HepG2 (cell line): ENCODE data around the gene RNF17. TPM values are rescaled to one million over a fixed set of nuclear protein-coding genes. Genes with fewer than 3 reads are reported as not detected.

ENCODE experiments used
- BORCS8-MEF2B ChIP-seq: sonication (generic); formaldehyde crosslinking; IDR thresholded peaks from 2 replicates; pipeline ENCODE4 v1.8.0; 2022; ENCODE audit warnings: mild to moderate bottlenecking, missing genetic modification reagents
- BRCA1 ChIP-seq: sonication (generic); formaldehyde crosslinking; IDR thresholded peaks from 2 replicates; pipeline ENCODE4 v1.4.0; 2020; ENCODE audit warnings: missing genetic modification reagents
- GATAD1 ChIP-seq: IDR thresholded peaks from 2 replicates; pipeline ENCODE4 v1.6.1; 2016; ENCODE audit warnings: missing genetic modification reagents, missing compliant biosample characterization
- HBP1 ChIP-seq: IDR thresholded peaks from 2 replicates; pipeline ENCODE4 v1.6.1; 2016; ENCODE audit warnings: low read depth, control low read depth
- HNRNPLL ChIP-seq: fragments of 200-400 bp; formaldehyde crosslinking; IDR thresholded peaks from 2 replicates; pipeline ENCODE4 v1.6.1; 2017; ENCODE audit warnings: mild to moderate bottlenecking, low read depth, low read length; ENCODE audit not compliant: poor library complexity, severe bottlenecking
- ISL2 ChIP-seq: sonication (generic); formaldehyde crosslinking; IDR thresholded peaks from 2 replicates; pipeline ENCODE4 v1.5.0; 2020; ENCODE audit warnings: missing genetic modification reagents
- KDM5A ChIP-seq: fragments of 200-600 bp; sonication (generic); IDR thresholded peaks from 2 replicates; pipeline ENCODE4 v1.7.0; 2018; ENCODE audit warnings: antibody characterized with exemption, mild to moderate bottlenecking, low read length, borderline replicate concordance
- KMT2B ChIP-seq: IDR thresholded peaks from 2 replicates; pipeline ENCODE4 v1.6.1; 2016; ENCODE audit warnings: missing genetic modification reagents, missing compliant biosample characterization
- MIER3 ChIP-seq: IDR thresholded peaks from 2 replicates; pipeline ENCODE4 v1.6.1; 2016; ENCODE audit warnings: missing compliant biosample characterization, borderline replicate concordance
- MLX ChIP-seq: IDR thresholded peaks from 2 replicates; pipeline ENCODE4 v1.6.1; 2016
- NFYC ChIP-seq: IDR thresholded peaks from 2 replicates; pipeline ENCODE4 v1.6.1; 2016; ENCODE audit warnings: missing genetic modification reagents, missing compliant biosample characterization
- PRMT3 ChIP-seq: sonication (generic); formaldehyde crosslinking; IDR thresholded peaks from 2 replicates; pipeline ENCODE4 v1.8.1; 2022; ENCODE audit warnings: low read depth, mild to moderate bottlenecking, moderate library complexity, missing genetic modification reagents, borderline replicate concordance
- RNF2 ChIP-seq: fragments of 450-650 bp; conservative IDR thresholded peaks from 2 replicates; pipeline ENCODE4 v1.6.1; 2016; ENCODE audit warnings: low read depth
- SIN3A ChIP-seq: IDR thresholded peaks from 2 replicates; pipeline ENCODE4 v1.6.1; 2011; ENCODE audit warnings: low read depth, mild to moderate bottlenecking, control low read depth, low read length, borderline replicate concordance
- SUZ12 ChIP-seq: fragments of 150-350 bp; IDR thresholded peaks from 2 replicates; pipeline ENCODE4 v1.6.1; 2014; ENCODE audit warnings: low read depth, low read length
- TCF7L2 ChIP-seq: IDR thresholded peaks from 2 replicates; pipeline ENCODE4 v1.6.1; 2011; ENCODE audit warnings: mild to moderate bottlenecking, low read depth, low read length, moderate library complexity
- TMF1 ChIP-seq: sonication (generic); formaldehyde crosslinking; IDR thresholded peaks from 2 replicates; pipeline ENCODE4 v1.8.1; 2022; ENCODE audit warnings: low read depth, missing genetic modification reagents
- TP53 ChIP-seq: sonication (generic); formaldehyde crosslinking; conservative IDR thresholded peaks from 2 replicates; pipeline ENCODE4 v1.4.0; 2020; ENCODE audit warnings: missing genetic modification reagents
- ZEB1 ChIP-seq: IDR thresholded peaks from 2 replicates; pipeline ENCODE4 v1.6.1; 2012; ENCODE audit warnings: mild to moderate bottlenecking, low read depth, inconsistent platforms; ENCODE audit not compliant: insufficient replicate concordance
- ZNF124 ChIP-seq: sonication (generic); formaldehyde crosslinking; IDR thresholded peaks from 2 replicates; pipeline ENCODE4 v1.4.0; 2020; ENCODE audit warnings: missing genetic modification reagents
- ZNF33A ChIP-seq: sonication (generic); formaldehyde crosslinking; IDR thresholded peaks from 2 replicates; pipeline ENCODE4 v1.5.1; 2020; ENCODE audit warnings: missing genetic modification reagents, mild to moderate bottlenecking, moderate library complexity, borderline replicate concordance
- ZNF512B ChIP-seq: sonication (generic); formaldehyde crosslinking; IDR thresholded peaks from 2 replicates; pipeline ENCODE4 v1.5.1; 2020; ENCODE audit warnings: missing genetic modification reagents, mild to moderate bottlenecking, borderline replicate concordance
- ZNF549 ChIP-seq: sonication (generic); formaldehyde crosslinking; IDR thresholded peaks from 2 replicates; pipeline ENCODE4 v1.5.0; 2020; ENCODE audit warnings: missing genetic modification reagents
- ZNF619 ChIP-seq: sonication (generic); formaldehyde crosslinking; IDR thresholded peaks from 2 replicates; pipeline ENCODE4 v1.4.0; 2020; ENCODE audit warnings: mild to moderate bottlenecking, missing genetic modification reagents
- ZNF749 ChIP-seq: sonication (generic); formaldehyde crosslinking; IDR thresholded peaks from 2 replicates; pipeline ENCODE4 v1.8.0; 2022; ENCODE audit warnings: mild to moderate bottlenecking, missing genetic modification reagents, moderate library complexity, borderline replicate concordance
- polyA plus RNA-seq, 8 experiments: library from polyadenylated mRNA; depleted of rRNA in 3 of 8; stranded (reverse) in 7 of 8; unstranded in 1 of 8; fragments of >200 nt; fragmentation: Illumina TruSeq in 4 of 8; extraction: Trizol in 4 of 8; gene quantifications; 2 replicates each; pipeline versions ENCODE4 v1.2.1 to v1.2.3, GENCODE V29; 2011 to 2016; ENCODE audit warnings: low read depth in 4 of 8, missing spikeins in 1 of 8, mixed read lengths in 1 of 8; ENCODE audit not compliant: insufficient read depth in 1 of 8
- total RNA-seq, 5 experiments: library from RNA; depleted of rRNA; stranded (reverse); fragments of >200 nt; fragmentation: Illumina TruSeq; extraction: Trizol; gene quantifications; 2 replicates each; pipeline ENCODE4 v1.2.3, GENCODE V29; 2016; ENCODE audit warnings: low read depth in 1 of 5

RNF17 gene
- total and polyA plus RNA-seq, 2 of the 13 experiments (the other 11 are each of a cell fraction or from before 2014, with no cell fraction given): not detected

DNA sequence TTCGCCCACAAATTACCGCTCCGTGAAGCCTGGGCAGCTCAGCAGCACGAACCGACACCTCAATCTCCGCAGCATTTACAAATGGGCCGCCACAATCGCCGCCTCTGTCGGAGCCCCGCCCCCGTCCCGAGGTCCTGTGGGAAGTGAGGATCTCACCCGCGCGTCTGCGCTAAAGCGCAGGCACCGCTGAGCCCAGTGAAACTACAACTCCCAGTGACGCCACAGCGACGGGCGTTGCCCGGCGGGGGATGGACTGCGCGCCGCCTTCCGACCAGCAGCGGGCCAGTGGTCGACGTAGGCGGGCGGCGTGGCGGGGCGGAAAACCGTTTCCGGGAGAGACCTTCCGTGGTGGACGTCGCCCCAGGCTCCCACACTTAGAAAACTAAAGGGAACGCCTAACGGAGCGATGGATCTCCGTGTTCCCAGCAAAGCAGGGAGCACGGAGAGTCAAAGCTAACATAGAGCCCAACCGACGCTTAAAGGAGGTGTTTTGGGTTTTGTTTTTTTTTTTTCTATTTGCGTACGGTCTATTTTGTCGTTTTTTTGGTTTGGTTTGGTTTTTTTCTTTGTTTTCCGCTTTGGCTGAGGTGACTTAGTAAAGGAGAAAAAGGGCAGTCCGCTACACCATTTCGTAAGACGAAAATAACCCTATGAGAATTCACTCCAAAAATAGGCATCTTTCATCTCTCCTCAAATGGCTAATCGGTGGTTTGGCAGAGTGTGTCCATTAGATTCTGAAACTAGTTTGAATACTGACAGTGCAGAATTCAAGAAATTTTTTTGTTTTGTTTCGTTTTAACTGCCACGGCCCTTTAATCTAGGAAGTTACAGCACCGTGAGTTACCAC lies 159.0 kb downstream of the RNF17 start (continued):
- TF ChIP-seq ZNF512B: 0 out of 2 replicates have a peak, but pooled peaks have one; percentile 65
- 0 out of 2 replicates have a peak, but pooled peaks have one; percentile 52 for TF ChIP-seq TMF1 (CRISPR knock-in tag)
- no peak for TF ChIP-seq TCF7L2
- peak; percentile 95; the same call in 1 of the 2 replicates for TF ChIP-seq SIN3A
- TF ChIP-seq BRCA1 (CRISPR knock-in tag): no peak
- peak; percentile 90 for TF ChIP-seq KMT2B (CRISPR knock-in tag)
- TF ChIP-seq ZNF124: 0 out of 2 replicates have a peak, but pooled peaks have one; percentile 39
- TF ChIP-seq KDM5A: peak; percentile 43; the same call in 1 of the 2 replicates
- peak; percentile 13; the same call in 1 of the 2 replicates for TF ChIP-seq ISL2 (CRISPR knock-in tag)
- peak; percentile 74; the same call in 1 of the 2 replicates for TF ChIP-seq ZNF749 (CRISPR knock-in tag)
- no peak for TF ChIP-seq MLX (CRISPR knock-in tag)
- no peak for TF ChIP-seq ZNF619 (CRISPR knock-in tag)
- TF ChIP-seq BORCS8-MEF2B (CRISPR knock-in tag): peak; percentile 81
- TF ChIP-seq NFYC (CRISPR knock-in tag): peak; percentile 72
- TF ChIP-seq TP53: no peak
- peak; percentile 83 for TF ChIP-seq SUZ12
- no peak for TF ChIP-seq MIER3
- TF ChIP-seq GATAD1 (CRISPR knock-in tag): peak; percentile 89
- TF ChIP-seq ZNF33A (CRISPR knock-in tag): no peak
- no peak for TF ChIP-seq ZNF549
- 0 out of 2 replicates have a peak, but pooled peaks have one; percentile 40 for TF ChIP-seq RNF2
- no peak for TF ChIP-seq PRMT3 (CRISPR knock-in tag)
- TF ChIP-seq HBP1 (CRISPR knock-in tag): peak; percentile 82
- peak; percentile 98 for TF ChIP-seq HNRNPLL
- TF ChIP-seq ZEB1: no peak
